Right ventricle myocardium superior (tissue), 1 donor: Measurements from ENCODE around the gene DENND10. TPM values are rescaled to one million over a fixed set of nuclear protein-coding genes. Genes with fewer than 3 reads are reported as not detected.
A peak's percentile ranks its signal among the peaks of the same experiment; 100 is the strongest.

Source experiments
- ATAC-seq: fragments of 200-7000 bp; cut with Tn5 transposase; one replicate; pipeline ENCODE4 v1.9.1; 2020; ENCODE audit warnings: mild to moderate bottlenecking; ENCODE audit not compliant: poor library complexity
- DNase-seq: peaks from one replicate; pipeline ENCODE4 v3.0.0-alpha.2; 2020
- intact Hi-C: fragments of 100-400 bp; cut with DNase I; formaldehyde crosslinking; loops from one replicate; pipeline ENCODE4 v1.11.2; 2022
- long read RNA-seq: library from polyadenylated mRNA; unstranded; transcript quantifications from one replicate; pipeline ENCODE4 v2.0.0, GENCODE V29; 2021
- total RNA-seq: library from RNA; stranded (reverse); fragmentation: NEBNext Ultra II Directional; extraction: Animal tissue kit (Norgen Biotek cat#: 25700); gene quantifications from one replicate; pipeline ENCODE4 v1.2.1, GENCODE V29; 2021
- donor health status: DM: no; HTN: yes; CAD: no; lungs with severe emphysema.

The DENND10 gene, protein sequence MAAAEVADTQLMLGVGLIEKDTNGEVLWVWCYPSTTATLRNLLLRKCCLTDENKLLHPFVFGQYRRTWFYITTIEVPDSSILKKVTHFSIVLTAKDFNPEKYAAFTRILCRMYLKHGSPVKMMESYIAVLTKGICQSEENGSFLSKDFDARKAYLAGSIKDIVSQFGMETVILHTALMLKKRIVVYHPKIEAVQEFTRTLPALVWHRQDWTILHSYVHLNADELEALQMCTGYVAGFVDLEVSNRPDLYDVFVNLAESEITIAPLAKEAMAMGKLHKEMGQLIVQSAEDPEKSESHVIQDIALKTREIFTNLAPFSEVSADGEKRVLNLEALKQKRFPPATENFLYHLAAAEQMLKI
- 18.9 TPM for total RNA-seq
- long read RNA-seq, transcript FAM45A-201 (9 exons, 1,648 nt) = major isoform, 19 of 51 reads
- long read RNA-seq, partial matches to known transcripts = 2 of 51 reads
- long read RNA-seq, other reads (novel, unspliced or antisense) = 26 of 51 reads

DNA sequence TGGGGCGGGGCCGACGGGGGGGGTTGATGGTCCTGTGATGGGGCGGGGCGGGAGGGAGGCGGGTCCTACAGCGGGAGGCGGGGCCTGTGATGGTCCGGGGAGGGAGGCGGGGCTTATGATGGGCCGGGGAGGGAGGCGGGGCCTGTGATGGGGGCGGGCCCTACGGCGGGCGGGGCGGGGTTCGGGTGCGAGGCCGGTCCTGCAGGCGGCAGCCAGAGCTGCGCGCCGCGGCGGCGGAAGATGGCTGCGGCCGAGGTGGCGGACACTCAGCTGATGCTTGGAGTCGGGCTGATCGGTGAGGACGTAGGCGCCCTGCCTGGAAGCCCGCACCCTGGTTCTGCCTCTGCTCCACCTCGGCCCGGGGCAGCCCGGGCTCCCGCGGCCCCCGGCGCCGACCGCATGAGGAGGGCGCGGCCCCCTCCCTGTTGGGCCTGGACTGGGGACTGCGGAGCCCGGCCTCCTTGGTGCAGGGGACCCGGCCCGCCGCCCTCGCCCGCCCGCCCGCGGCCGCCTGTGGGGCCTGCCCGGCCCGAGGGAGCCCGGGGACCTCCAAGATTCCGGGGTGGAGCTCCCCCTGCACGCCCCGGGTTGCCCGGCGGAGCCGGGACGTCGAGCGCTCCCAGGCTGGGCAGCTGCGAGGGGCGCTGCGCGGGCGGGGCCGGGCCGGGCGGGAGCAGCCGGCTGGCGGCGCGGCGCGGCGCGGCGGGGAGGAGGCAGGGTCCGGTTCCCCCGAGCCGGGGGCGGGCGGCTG, at the start of gene DENND10:
TSS of gene DENND10 (plus strand) at position 211 of the 751 bp plus-strand sequence. CDS start at position 241, 30 bp downstream.
- peak; percentile 87 for DNase-seq
- ATAC-seq = peak; percentile 96
- intact Hi-C loops = no loop called here

GRCh38 chr10:119055472-119055871, 48.4 kb upstream of the DENND10 start:
- DNase-seq (no peak), ATAC-seq (no peak)
- intact Hi-C loops = no loop called here

- intact Hi-C loops = no loop called here
- ATAC-seq (no peak), DNase-seq (no peak)
These were observed 45.9 kb upstream of the DENND10 start for GRCh38 chr10:119058010-119058409.

- DNase-seq (no peak), ATAC-seq (no peak)
- intact Hi-C loops = no loop called here
These were observed 44.4 kb upstream of the DENND10 start for GRCh38 chr10:119059557-119059956.

GRCh38 chr10:119060107-119060506, 43.8 kb upstream of the DENND10 start:
- no peak for DNase-seq
- no peak for ATAC-seq
- intact Hi-C loops = no loop called here

- intact Hi-C loops = no loop called here
- ATAC-seq (no peak), DNase-seq (no peak)
These were observed 42.6 kb upstream of the DENND10 start for GRCh38 chr10:119061352-119061751.

- no peak for DNase-seq
- intact Hi-C loops = no loop called here
- no peak for ATAC-seq
These were observed 42.0 kb upstream of the DENND10 start for GRCh38 chr10:119061926-119062325.

GRCh38 chr10:119070395-119071165, 33.3 kb upstream of the DENND10 start:
- DNase-seq (no peak), ATAC-seq (no peak)
- intact Hi-C loops = no loop called here

DNA sequence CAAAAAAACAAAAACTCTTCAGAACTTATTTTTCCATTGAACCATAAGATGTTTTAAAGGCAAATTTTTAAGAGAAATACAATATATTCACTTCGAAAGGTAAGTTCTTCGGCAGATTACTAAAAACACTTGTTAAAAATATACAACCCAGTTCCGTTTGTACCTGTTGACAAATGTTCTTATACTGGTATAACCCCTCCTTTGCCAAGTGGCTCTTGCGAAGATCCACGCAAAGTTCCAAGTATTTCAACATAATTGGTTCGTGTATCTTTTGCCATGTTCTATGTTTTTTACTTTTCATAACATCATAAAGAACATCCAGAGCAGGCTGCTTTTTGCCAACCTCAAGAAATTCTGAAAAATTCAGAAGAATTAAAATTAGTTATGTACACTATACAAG, 30.3 kb upstream of the DENND10 start:
- intact Hi-C loops = no loop called here
- ATAC-seq (no peak), DNase-seq (no peak)

- DNase-seq = no peak
- ATAC-seq = no peak
- intact Hi-C loops = no loop called here
These were observed 25.3 kb upstream of the DENND10 start for GRCh38 chr10:119078422-119079179.

- DNase-seq (peak; percentile 84), ATAC-seq (peak; percentile 87)
- intact Hi-C loops = no loop called here
These were observed 24.1 kb upstream of the DENND10 start for GRCh38 chr10:119079599-119080520.

DNA sequence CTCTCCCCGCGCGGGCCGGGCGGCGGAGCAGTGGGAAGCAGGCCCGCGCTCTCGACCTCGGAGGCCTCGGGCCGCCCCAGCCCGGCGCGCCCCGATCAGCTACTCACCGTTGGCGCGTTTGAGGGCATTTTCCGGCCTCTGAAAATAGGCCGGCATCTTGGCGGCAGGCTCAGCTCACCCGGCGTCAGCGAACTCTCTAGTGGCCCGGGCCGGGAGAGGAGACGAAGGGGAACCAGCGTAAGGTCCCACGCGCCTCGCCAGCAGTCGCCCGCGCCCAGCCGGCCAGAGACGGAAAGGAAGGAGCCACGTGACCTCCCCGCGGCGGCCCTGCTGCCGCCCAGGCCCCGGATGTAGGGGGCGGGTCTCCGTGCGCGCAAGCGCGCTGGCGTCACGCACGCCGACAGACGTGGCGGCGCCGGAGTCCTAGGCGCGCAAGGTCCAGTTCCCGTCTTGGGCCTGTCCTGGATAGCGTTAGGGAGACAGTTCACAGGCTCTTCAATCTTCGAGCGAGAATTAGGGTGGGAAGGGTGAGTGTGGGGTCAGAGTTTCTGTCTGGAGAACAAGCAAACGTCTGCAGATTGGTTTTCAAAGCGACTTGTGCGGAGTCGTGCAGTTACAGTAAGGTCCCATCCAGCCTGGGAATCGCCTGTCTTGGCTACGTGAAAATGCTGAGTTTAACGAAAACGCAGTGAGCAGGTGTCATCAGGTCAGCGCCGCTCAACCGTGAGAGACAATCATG, 23.2 kb upstream of the DENND10 start, which contains the start of gene EIF3A:
TSS of gene EIF3A (minus strand) at position 297 of the 739 bp plus-strand sequence. CDS start at position 156, 141 bp downstream.
- DNase-seq (peak; percentile 96), ATAC-seq (peak; percentile 98)
- intact Hi-C loops = no loop called here

- ATAC-seq (no peak), DNase-seq (no peak)
- intact Hi-C loops = no loop called here
These were observed 19.0 kb upstream of the DENND10 start for GRCh38 chr10:119084896-119085295.

DNA sequence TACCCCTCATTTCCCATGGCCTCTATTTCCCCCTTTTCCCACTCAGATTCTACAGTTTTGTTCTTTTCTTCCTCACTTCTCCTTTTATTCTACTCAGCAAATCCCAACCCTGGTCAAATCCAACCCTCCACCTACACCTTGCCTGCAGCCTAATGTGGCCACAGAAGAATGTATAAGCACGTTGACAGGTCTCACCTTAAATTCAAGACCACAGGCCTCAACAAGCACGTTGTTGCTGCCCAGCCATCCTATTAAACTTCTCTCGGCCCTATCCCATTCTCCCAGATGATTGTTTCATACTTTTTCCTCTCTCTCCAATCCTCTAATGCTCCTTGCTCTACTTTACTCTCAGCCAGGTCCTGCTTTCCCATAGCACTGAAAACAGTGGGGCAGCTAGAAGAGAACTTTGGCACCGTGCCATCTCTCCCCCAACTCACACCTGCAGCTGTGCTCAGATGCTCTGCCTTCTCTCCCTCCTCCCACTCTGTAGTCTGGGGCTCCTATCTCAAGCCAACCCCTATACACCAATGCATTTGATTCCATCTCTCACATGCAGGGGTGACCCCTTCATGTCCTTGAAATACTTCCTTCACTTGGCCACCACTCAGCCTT, 16.5 kb upstream of the DENND10 start:
- DNase-seq (no peak), ATAC-seq (no peak)
- intact Hi-C loops = no loop called here

- no peak for DNase-seq
These were observed 13.7 kb upstream of the DENND10 start for GRCh38 chr10:119090026-119090795.

DNA sequence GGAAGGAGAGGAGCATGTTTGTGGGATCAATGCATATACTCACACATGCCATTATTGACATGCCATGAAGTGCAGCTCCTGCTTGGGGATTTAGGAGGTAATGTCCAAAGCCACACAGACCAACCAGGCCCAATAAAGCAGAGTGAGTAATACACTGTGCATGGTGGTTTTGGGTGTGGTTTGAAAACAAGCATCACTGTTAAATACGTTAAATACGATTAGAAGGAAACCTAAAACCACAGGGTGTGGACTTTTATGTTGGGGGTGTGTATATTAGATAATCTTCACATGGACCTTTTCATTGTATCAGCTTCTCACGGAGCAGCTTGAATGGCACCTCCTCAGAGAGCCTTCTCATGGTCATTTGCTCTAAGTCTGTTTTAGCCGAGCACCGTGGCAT, 12.9 kb upstream of the DENND10 start:
- intact Hi-C loops = no loop called here
- DNase-seq (no peak), ATAC-seq (no peak)

More at GRCh38 chr10:119090026-119090795, 13.7 kb upstream of the DENND10 start:
- intact Hi-C loops = no loop called here
- no peak for ATAC-seq
